HCT116 (cell line): ENCODE measurements around the gene SGCA. TPM values are rescaled to one million over a fixed set of nuclear protein-coding genes. Genes with fewer than 3 reads are reported as not detected.

Source experiments
- ATAC-seq: fragments of 200-7000 bp; cut with Tn5 transposase; 2 replicates; pipeline ENCODE4 v1.9.1; 2020; ENCODE audit warnings: mild to moderate bottlenecking, moderate library complexity
- BruUV-seq: library from RNA; stranded (reverse); fragments of 400-500 nt; replicated peaks from 2 replicates; lab custom pipeline; 2021; lab: Mats Ljungman, UMichigan
- CTCF ChIA-PET: fragments of 300-600 bp; sonication (Branson Sonifier 250); formaldehyde crosslinking; loops from one replicate; lab custom pipeline; 2021; ENCODE audit warnings: antibody characterized with exemption; lab: Charles Lee
- POLR2A ChIA-PET: fragments of 300-600, 350-600 bp; sonication (Branson Sonifier 250); formaldehyde crosslinking; loops from one replicate; lab custom pipeline; 2021; ENCODE audit warnings: antibody characterized with exemption; lab: Charles Lee
- RAD21 ChIA-PET, 2 experiments: fragments of 300-600 bp; sonication (Branson Sonifier 250); formaldehyde crosslinking; loops; one replicate each; lab custom pipeline; 2023; ENCODE audit warnings: low total read pairs in 2 of 2; ENCODE audit not compliant: uncharacterized antibody in 2 of 2, unreplicated experiment in 2 of 2, low non-redundant PET in 1 of 2; lab: Charles Lee
- DNase-seq: peaks from one replicate; pipeline ENCODE4 v3.0.0-alpha.2; 2010; ENCODE audit warnings: low read depth, low spot score
- H2AFZ ChIP-seq: fragments of 200-600 bp; shearing (Covaris generic), sonication (generic); 2 replicates; pipeline ENCODE4 v1.6.1; 2017; ENCODE audit warnings: low read depth, mixed run types, mixed read lengths, antibody characterized with exemption, low read length; ENCODE audit not compliant: poor library complexity, severe bottlenecking
- H3K27ac ChIP-seq: 2 replicates; pipeline ENCODE4 v1.5.1; 2012; ENCODE audit warnings: low read depth, low read length
- H3K27me3 ChIP-seq: fragments of 200-600 bp; sonication (generic); 2 replicates; pipeline ENCODE4 v1.6.1; 2016; ENCODE audit warnings: mixed run types, low read length, mixed read lengths; ENCODE audit not compliant: insufficient read depth
- H3K36me3 ChIP-seq, 2 experiments: fragments of 200-500 bp in 1 of 2; fragments of 200-600 bp in 1 of 2; sonication (Bioruptor generic) in 1 of 2; sonication (generic) in 1 of 2; 2 replicates each; pipeline versions ENCODE4 v1.5.1 to v1.6.1; 2014 to 2016; ENCODE audit warnings: low read length in 2 of 2, inconsistent platforms in 1 of 2, mixed read lengths in 1 of 2, mixed run types in 1 of 2; ENCODE audit not compliant: insufficient read depth in 2 of 2, control insufficient read depth in 1 of 2
- H3K4me1 ChIP-seq, 2 experiments: fragments of 200-600 bp in 1 of 2; sonication (generic) in 1 of 2; 2 replicates each; pipeline versions ENCODE4 v1.5.1 to v1.6.1; 2012 to 2017; ENCODE audit warnings: low read length in 2 of 2, inconsistent platforms in 1 of 2, mild to moderate bottlenecking in 1 of 2, mixed read lengths in 1 of 2, mixed run types in 1 of 2, moderate library complexity in 1 of 2; ENCODE audit not compliant: insufficient read depth in 2 of 2, control insufficient read depth in 1 of 2
- H3K4me2 ChIP-seq: fragments of 200-600 bp; sonication (generic); 2 replicates; pipeline ENCODE4 v1.6.1; 2017; ENCODE audit warnings: mixed run types, low read length, mixed read lengths
- H3K4me3 ChIP-seq, 2 experiments: fragments of 200-600 bp in 1 of 2; sonication (generic) in 1 of 2; replicated peaks in 1 of 2; 2 replicates each; pipeline ENCODE4 v1.5.1; 2011 to 2016; ENCODE audit warnings: low read length in 2 of 2, control low read depth in 1 of 2, low read depth in 1 of 2, mild to moderate bottlenecking in 1 of 2, mixed read lengths in 1 of 2, mixed run types in 1 of 2
- H3K79me2 ChIP-seq: fragments of 200-600 bp; sonication (generic); 2 replicates; pipeline ENCODE4 v1.6.1; 2017; ENCODE audit warnings: mild to moderate bottlenecking, mixed run types, low read length, moderate library complexity, mixed read lengths; ENCODE audit not compliant: insufficient read depth
- H3K9ac ChIP-seq: fragments of 200-600 bp; sonication (generic); 2 replicates; pipeline ENCODE4 v1.6.1; 2016; ENCODE audit warnings: low read length, mixed read lengths
- H3K9me2 ChIP-seq: fragments of 200-600 bp; sonication (generic), shearing (Covaris generic); 2 replicates; pipeline ENCODE4 v1.6.1; 2017; ENCODE audit warnings: mixed run types, mild to moderate bottlenecking, moderate library complexity; ENCODE audit not compliant: insufficient read depth
- H3K9me3 ChIP-seq, 2 experiments: fragments of 200-500 bp in 1 of 2; fragments of 200-600 bp in 1 of 2; sonication (Bioruptor generic) in 1 of 2; sonication (generic) in 1 of 2; 2 replicates each; pipeline ENCODE4 v1.6.1; 2014 to 2017; ENCODE audit warnings: low read length in 2 of 2, mixed read lengths in 2 of 2, inconsistent platforms in 1 of 2, low read depth in 1 of 2, mild to moderate bottlenecking in 1 of 2, mixed run types in 1 of 2, moderate library complexity in 1 of 2; ENCODE audit not compliant: control insufficient read depth in 1 of 2, insufficient read depth in 1 of 2
- H4K20me1 ChIP-seq: fragments of 200-600 bp; sonication (generic), shearing (Covaris generic); 2 replicates; pipeline ENCODE4 v1.6.1; 2017; ENCODE audit warnings: mixed run types, mild to moderate bottlenecking, moderate library complexity; ENCODE audit not compliant: insufficient read depth
- ATF3 ChIP-seq: IDR thresholded peaks from 2 replicates; pipeline ENCODE4 v1.6.1; 2012
- CBX3 ChIP-seq: IDR thresholded peaks from 2 replicates; pipeline ENCODE4 v1.6.1; 2012; ENCODE audit warnings: low read depth
- EGR1 ChIP-seq: IDR thresholded peaks from 2 replicates; pipeline ENCODE4 v1.6.1; 2012; ENCODE audit warnings: low read depth
- FOSL1 ChIP-seq: IDR thresholded peaks from 2 replicates; pipeline ENCODE4 v1.6.1; 2012; ENCODE audit warnings: low read depth
- POLR2AphosphoS5 ChIP-seq: IDR thresholded peaks from 2 replicates; pipeline ENCODE4 v1.6.1; 2011; ENCODE audit warnings: mild to moderate bottlenecking, low read depth, low read length, moderate library complexity
- RAD21 ChIP-seq: IDR thresholded peaks from 2 replicates; pipeline ENCODE4 v1.6.1; 2012; ENCODE audit warnings: low read depth, mild to moderate bottlenecking
- REST ChIP-seq: IDR thresholded peaks from 2 replicates; pipeline ENCODE4 v1.6.1; 2012; ENCODE audit warnings: low read depth
- intact Hi-C: fragments of 100-400 bp; cut with micrococcal nuclease; formaldehyde crosslinking; loops from 2 replicates; pipeline ENCODE4 v1.10.0; 2022
- total RNA-seq: library from RNA; stranded (reverse); gene quantifications from one replicate; pipeline ENCODE4 v1.2.1, GENCODE V29; 2021; ENCODE audit not compliant: unreplicated experiment

The SGCA gene
- total RNA-seq, 1 experiment from 2014 or later: 0.37 TPM

GRCh38 chr17:50205111-50205962, 39.5 kb downstream of the SGCA start:
- POLR2A ChIA-PET: interaction anchor here (1.0 to 1.4 kb wide), 2 partner anchors 11 to 91 kb away, joined by 3 read pairs; no protein-coding TSS in a partner anchor
- intact Hi-C loops: no loop called here

More at GRCh38 chr17:50205111-50205962, 39.5 kb downstream of the SGCA start:
- no peak overlapping the region for H2AFZ ChIP-seq
- no peaks in the 10 kb centered on the region for H4K20me1 ChIP-seq
- peaks cover 10 to 22% of the 10 kb centered on the region in 2 experiments for H3K4me1 ChIP-seq
- no TSS peak for BruUV-seq
- no peak for TF ChIP-seq ATF3
- no peak for TF ChIP-seq EGR1
- no peak for TF ChIP-seq REST
- TF ChIP-seq FOSL1: no peak
- TF ChIP-seq RAD21: no peak
- TF ChIP-seq CBX3: no peak
- no peak for TF ChIP-seq POLR2AphosphoS5
- DNase-seq: no peak
- ChIA-PET RAD21 (no interaction called here), CTCF (interaction anchor here (0.7 to 2.6 kb wide), 4 partner anchors 64 to 130 kb away, joined by 3 to 5 read pairs (median 5); partner anchors contain the start of gene TMEM92)
- no peak overlapping the region for H3K4me3 ChIP-seq
- H3K27me3 ChIP-seq: no peaks in the 10 kb centered on the region
- no peak overlapping the region for H3K4me2 ChIP-seq
- H3K9ac ChIP-seq: no peak overlapping the region
- no peak for ATAC-seq
- H3K9me2 ChIP-seq: no peaks in the 10 kb centered on the region
- H3K9me3 ChIP-seq: no peaks in the 10 kb centered on the region
- H3K27ac ChIP-seq: no peak overlapping the region
- no peaks in the 10 kb centered on the region for H3K36me3 ChIP-seq
- no peaks in the 10 kb centered on the region for H3K79me2 ChIP-seq
